ENCODE results near the gene USP21.

DNA sequence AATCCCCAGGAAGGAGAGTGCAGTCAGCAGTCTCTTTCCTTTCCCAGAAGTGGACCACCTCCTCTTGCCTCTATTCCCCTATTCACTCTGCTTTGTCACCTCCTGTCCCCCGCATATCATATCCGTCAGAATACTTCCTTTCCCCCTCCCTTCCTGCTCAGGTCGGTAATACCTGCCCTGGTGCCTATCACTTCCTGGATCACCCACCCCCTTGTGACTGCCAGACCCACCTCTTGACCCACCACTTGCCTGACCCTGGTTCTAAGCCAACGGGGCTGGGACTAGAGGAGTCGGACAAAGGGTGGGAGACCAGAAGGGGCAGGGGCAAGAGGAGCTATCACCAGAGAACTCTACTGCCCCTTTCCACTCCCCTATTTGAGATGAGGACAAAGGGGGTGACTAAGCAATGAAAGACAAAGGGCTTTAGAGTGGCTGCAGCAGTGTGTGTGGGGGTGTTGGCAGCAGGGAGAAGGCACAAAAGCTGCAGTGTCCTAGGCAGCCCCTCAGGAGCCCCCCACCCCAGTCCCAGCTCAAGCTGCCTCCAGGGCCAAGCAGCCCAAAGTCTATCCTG is 41.2 kb downstream of the USP21 start:
- TF ChIP-seq, protein P1, sequence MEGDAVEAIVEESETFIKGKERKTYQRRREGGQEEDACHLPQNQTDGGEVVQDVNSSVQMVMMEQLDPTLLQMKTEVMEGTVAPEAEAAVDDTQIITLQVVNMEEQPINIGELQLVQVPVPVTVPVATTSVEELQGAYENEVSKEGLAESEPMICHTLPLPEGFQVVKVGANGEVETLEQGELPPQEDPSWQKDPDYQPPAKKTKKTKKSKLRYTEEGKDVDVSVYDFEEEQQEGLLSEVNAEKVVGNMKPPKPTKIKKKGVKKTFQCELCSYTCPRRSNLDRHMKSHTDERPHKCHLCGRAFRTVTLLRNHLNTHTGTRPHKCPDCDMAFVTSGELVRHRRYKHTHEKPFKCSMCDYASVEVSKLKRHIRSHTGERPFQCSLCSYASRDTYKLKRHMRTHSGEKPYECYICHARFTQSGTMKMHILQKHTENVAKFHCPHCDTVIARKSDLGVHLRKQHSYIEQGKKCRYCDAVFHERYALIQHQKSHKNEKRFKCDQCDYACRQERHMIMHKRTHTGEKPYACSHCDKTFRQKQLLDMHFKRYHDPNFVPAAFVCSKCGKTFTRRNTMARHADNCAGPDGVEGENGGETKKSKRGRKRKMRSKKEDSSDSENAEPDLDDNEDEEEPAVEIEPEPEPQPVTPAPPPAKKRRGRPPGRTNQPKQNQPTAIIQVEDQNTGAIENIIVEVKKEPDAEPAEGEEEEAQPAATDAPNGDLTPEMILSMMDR (IDR thresholded peaks at IDR 0.05): no peak
- TF ChIP-seq POLR2A (IDR thresholded peaks at IDR 0.05): no peak

Data from Peyer's patch (tissue), 4 donors.